Right renal pelvis (tissue), 4 donors: ENCODE data around the gene BMI1. TPM values are rescaled to one million over a fixed set of nuclear protein-coding genes. Genes with fewer than 3 reads are reported as not detected.
"Not testable (repeated sequence)": the region's sequence is repeated elsewhere in the genome, so short reads cannot be mapped to it uniquely, and the experiment has no call there.

ENCODE experiments used
- DNase-seq, 4 donors: peaks; one replicate each; pipeline ENCODE4 v3.0.0-alpha.2; 2013; ENCODE audit warnings: low read depth in 4 of 4, low spot score in 3 of 4, missing footprints in 1 of 4
- polyA plus RNA-seq, 4 donors: library from polyadenylated mRNA; unstranded; fragments of 120-200 nt; gene quantifications; one replicate each; pipeline ENCODE4 v1.2.1, GENCODE V29; 2013; ENCODE audit not compliant: insufficient read length in 4 of 4

The BMI1 gene
- 100 to 1,000 TPM in 3 of 4 donors, 10 to 100 TPM in 1; 93.1 to 129 (median 124) TPM for polyA plus RNA-seq

- DNase-seq = no peak
These were observed at the start of gene BMI1 for GRCh38 chr10:22320591-22321155. TSS of gene BMI1 (plus strand) at chr10:22321099. CDS start at chr10:22326450, 5,351 bp downstream.

GRCh38 chr10:22271786-22272185 is 49.1 kb upstream of the BMI1 start:
- no peak for DNase-seq

GRCh38 chr10:22278441-22278782 is 42.5 kb upstream of the BMI1 start:
- no peak for DNase-seq

DNA sequence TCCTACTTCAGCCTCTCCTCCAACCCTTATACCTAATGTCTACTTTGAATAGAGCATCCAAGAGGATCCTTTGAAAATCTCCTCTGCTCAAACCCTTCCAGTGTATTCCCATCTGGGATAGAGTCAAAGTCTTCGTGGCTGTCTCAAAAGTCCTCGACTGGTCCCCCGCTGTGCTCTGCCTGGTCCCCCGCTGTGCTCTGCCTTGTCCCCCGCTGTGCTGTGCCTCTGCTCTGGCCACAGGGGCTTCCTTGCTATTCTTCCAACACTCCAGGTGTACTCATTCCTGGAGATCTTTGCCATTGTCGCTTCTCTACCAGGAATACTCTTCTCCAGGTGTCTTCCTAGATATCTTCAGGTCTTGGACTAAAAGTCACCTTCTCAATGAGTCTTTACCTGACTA is 40.8 kb upstream of the BMI1 start:
- no peak for DNase-seq

- no peak for DNase-seq
These were observed 35.8 kb upstream of the BMI1 start for GRCh38 chr10:22285130-22285529.

GRCh38 chr10:22293747-22294404 is 27.0 kb upstream of the BMI1 start:
- no peak for DNase-seq

GRCh38 chr10:22294694-22295093 is 26.2 kb upstream of the BMI1 start:
- no peak for DNase-seq

- DNase-seq = no peak
These were observed 19.7 kb upstream of the BMI1 start for GRCh38 chr10:22301193-22301592.

- no peak for DNase-seq
These were observed 17.4 kb upstream of the BMI1 start for GRCh38 chr10:22303461-22303860.

- DNase-seq = no peak
These were observed 15.2 kb upstream of the BMI1 start for GRCh38 chr10:22305721-22306120.

DNA sequence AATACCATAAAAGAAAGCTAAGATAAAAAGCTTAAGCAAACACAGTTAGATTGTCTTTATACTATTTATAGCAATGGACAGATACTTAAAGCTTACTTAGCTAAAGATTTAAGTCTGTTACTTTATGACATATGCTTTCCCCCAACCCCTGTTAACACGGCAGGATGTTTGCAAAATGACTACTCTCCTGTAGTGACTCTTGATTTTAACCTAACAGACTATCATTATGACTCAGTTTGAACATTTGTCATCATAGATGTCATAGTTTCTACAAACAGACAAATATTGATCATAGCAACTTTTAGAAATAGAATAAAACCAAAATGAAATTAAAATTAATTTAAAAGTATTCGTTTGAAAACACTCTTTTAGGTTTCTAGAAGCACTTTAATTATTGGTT is 12.5 kb upstream of the BMI1 start:
- DNase-seq = no peak

- no peak for DNase-seq
These were observed 11.5 kb upstream of the BMI1 start for GRCh38 chr10:22309180-22310000.

DNA sequence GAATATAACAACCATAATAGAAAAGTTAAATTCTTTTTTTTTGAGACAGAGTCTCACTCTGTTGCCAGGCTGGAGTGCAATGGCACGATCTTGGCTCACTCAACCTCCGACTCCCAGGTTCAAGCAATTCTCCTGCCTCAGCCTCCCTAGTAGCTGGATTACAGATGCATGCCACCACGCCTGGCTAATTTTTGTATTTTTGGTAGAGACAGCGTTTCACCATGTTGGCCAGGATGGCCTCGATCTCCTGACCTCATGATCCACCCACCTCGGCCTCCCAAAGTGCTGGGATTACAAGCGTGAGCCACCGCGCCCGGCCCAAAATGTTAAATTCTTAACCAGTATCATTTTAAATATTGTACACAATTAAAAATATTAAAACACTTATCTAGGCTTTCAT is 10.9 kb upstream of the BMI1 start:
- DNase-seq = not testable (repeated sequence)

DNA sequence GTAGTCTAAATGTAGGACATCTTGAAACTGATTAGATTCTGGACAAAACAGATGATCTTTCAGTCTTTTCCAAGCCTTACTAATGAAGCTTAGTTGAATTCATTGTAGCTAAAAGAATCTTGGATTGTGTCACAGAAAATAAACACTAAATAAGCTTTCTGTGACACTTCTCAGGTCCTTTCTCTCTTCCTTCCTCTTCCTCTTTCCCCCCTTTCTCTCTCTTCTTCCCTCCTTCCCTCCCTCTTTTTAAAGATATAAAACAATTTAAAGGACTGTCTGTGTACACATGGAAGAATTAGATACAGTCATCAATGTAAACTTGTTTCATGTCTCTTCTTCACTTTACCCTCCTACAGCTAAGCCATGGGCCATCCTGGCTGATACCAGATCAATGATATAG is 10.0 kb upstream of the BMI1 start:
- DNase-seq = no peak

DNA sequence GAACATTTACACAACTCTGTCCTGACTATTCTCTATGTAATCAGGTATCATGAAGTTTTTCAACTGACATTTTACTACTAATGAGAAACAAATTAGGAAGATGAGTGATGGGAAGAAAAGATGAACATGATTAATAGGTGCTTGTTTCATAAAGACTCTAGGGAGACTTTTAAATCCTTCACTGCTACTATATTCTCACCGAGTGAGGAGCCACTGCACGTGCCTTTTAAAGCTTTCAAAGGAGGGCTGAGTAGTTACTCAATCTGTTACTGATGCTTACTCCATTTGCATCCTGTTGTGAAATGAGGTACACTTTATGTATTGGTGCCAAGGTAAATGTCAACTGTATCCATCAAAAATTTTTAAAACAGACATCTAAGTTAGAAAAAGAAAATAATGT is 6.0 kb upstream of the BMI1 start:
- no peak for DNase-seq

DNA sequence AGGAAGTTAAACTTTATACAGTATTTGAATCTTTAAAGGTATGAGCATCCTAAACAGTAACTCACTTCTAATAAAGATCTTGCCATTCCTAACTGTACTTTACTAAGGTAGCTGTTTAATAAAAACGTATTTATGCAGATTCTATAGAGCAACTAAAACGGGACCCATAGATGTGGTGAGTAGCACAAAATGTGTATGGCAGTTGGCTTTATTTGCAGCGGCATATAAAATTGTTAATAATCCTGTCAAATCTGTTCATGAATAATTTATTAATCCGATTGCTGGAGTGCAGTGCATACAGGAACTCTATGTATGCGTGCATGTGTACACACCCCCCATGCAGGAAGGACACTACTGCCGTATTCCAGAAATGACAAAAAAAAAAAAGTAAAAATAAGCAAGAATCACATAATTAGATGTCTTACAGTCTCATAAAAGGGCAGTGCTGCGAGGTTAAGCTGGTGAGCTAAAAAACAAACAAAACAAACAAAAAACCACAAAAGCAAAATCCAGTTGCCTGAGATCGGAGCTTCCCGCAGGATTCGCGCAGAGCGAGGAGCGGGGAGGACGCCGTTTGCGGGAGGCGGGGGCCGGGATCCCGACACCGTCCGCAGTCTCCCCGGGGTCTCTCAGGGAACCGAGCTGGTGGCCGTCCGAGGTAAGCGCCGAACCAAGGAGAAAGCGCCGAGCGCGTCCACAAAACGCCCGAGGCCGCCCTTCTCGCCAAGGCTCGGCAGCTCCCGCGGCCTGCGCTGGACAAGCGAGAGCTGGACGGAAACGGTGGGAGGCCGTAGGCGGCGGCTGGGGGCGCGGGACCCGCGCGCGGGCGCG is 5.2 kb upstream of the BMI1 start:
- peak in 1 of 4 donors; percentile 67 for DNase-seq

DNA sequence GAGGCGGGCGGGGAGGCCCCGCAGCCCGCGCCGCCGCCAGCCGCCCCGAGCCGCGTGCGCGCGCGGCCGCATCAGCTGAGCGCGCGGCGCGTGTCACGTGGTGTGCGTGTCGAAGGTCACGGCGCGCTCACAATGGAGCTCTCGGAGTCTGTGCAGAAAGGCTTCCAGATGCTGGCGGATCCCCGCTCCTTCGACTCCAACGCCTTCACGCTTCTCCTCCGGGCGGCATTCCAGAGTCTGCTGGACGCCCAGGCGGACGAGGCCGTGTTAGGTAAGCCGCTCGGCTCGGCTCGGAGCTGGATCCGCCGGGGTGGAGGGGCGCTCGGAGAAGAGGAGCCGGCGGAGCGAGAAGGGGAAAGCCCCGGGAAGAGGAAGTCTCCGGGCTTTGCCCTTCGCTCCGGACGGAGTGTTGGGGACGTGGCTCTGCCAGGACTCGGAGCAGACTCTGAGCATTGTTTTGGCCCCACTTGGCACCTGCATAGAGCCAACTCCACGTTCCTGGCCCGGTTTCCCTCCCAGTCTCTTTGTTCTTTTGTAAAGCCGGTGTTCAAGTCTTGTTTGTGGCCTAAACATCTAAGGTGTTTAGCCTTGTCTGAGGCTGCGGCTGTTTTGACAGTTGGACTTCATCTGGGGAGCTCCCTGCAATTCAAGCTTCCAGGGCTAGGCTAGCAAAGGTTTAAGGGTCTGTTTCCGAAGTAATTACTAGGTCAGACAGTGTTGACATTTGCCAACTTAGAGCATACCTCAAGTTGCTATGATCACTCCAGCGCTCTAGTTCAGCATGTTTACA is 4.4 kb upstream of the BMI1 start, which contains the start of gene COMMD3:
COMMD3 (plus strand) TSS at position 103 of the 790 bp plus-strand sequence; CDS start at position 133, 30 bp downstream.
- DNase-seq = peak in 2 of 4 donors; percentile 88 to 89

- DNase-seq = no peak
These were observed 3.9 kb upstream of the BMI1 start for GRCh38 chr10:22317076-22317370.

DNA sequence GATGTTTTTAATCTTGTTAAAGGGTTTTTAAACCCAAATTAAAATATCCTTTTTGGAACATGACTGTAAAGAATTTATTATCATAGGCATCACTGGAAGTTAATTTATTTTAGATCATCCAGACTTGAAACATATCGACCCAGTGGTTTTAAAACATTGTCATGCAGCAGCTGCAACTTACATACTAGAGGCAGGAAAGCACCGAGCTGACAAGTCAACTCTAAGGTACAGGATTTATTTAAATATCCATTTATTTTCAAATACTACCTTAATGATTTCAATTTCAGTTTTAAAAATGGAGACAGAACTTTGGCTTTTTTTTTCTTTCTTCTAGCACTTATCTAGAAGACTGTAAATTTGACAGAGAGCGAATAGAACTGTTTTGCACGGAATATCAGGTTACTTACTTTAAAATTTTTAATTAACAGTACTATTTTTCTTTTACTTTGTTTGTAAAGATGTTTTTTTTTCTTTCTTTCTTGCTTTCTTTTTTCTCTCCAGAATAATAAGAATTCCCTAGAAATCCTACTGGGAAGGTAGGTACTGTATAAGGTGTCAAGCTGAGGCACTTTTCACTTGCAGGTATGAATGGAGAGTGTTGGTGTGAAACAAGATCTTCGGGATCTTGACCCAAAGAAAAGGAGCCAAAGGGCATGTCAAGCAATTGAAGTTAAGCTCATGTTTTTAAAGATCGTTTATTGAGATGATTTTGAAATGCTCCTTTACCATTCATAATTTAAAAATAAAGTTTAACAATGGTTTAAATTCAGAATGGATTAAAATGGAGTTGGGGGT is 2.9 kb upstream of the BMI1 start:
- DNase-seq = no peak
